GM10248 (cell line): Measurements from ENCODE around the gene KLK13.

ENCODE experiments used
- CTCF ChIA-PET: fragments of 300-600 bp; sonication (Branson Sonifier 250); formaldehyde crosslinking; extraction: SDS; loops from one replicate; lab custom pipeline; 2021; ENCODE audit warnings: antibody characterized with exemption; lab: Yijun Ruan, JAX
- POLR2A ChIA-PET: fragments of 350-650 bp; sonication (Branson Sonifier 250); formaldehyde crosslinking; extraction: SDS; loops from one replicate; lab custom pipeline; 2020; ENCODE audit warnings: antibody characterized with exemption; lab: Yijun Ruan, JAX
- DNase-seq: peaks from one replicate; pipeline ENCODE4 v3.0.0; 2012; ENCODE audit errors: extremely low spot score
- CTCF ChIP-seq: IDR thresholded peaks from 2 replicates; pipeline ENCODE4 v1.5.1; 2012; ENCODE audit warnings: mild to moderate bottlenecking, low read depth; ENCODE audit errors: extremely low read depth, missing control alignments, control extremely low read depth

Gene KLK13

GRCh38 chr19:51031220-51031879 lies 33.5 kb downstream of the KLK13 start:
- CTCF ChIA-PET, result no interaction called here
- no peak for TF ChIP-seq CTCF
- POLR2A ChIA-PET, result no interaction called here
- no peak for DNase-seq

- TF ChIP-seq CTCF, result no peak
- POLR2A ChIA-PET, result no interaction called here
- DNase-seq, result no peak
- CTCF ChIA-PET, result no interaction called here
Measured at GRCh38 chr19:51030631-51031030, 34.3 kb downstream of the KLK13 start.

GRCh38 chr19:51029718-51030117 lies 35.2 kb downstream of the KLK13 start:
- DNase-seq, result no peak
- POLR2A ChIA-PET, result no interaction called here
- no peak for TF ChIP-seq CTCF
- CTCF ChIA-PET, result no interaction called here

GRCh38 chr19:51027873-51028272 lies 37.0 kb downstream of the KLK13 start:
- ChIA-PET CTCF (no interaction called here), POLR2A (interaction anchor here (0.6 kb wide), 1 partner anchor 600 kb away, joined by 6 read pairs; no protein-coding TSS in a partner anchor)
- DNase-seq, result no peak
- TF ChIP-seq CTCF, result no peak

GRCh38 chr19:51027126-51027806 lies 37.6 kb downstream of the KLK13 start:
- CTCF ChIA-PET, result no interaction called here
- DNase-seq, result no peak
- POLR2A ChIA-PET, result no interaction called here
- TF ChIP-seq CTCF, result no peak

- ChIA-PET CTCF (no interaction called here), POLR2A (no interaction called here)
- no peak for DNase-seq
- TF ChIP-seq CTCF, result no peak
Measured at GRCh38 chr19:51026554-51026831, 38.4 kb downstream of the KLK13 start, which contains the start of gene KLK11. KLK11 (minus strand) TSS chr19:51026616; CDS start chr19:51025631, 985 bp downstream.
